ENCODE measurements around the gene IQUB.

IQUB gene

DNA sequence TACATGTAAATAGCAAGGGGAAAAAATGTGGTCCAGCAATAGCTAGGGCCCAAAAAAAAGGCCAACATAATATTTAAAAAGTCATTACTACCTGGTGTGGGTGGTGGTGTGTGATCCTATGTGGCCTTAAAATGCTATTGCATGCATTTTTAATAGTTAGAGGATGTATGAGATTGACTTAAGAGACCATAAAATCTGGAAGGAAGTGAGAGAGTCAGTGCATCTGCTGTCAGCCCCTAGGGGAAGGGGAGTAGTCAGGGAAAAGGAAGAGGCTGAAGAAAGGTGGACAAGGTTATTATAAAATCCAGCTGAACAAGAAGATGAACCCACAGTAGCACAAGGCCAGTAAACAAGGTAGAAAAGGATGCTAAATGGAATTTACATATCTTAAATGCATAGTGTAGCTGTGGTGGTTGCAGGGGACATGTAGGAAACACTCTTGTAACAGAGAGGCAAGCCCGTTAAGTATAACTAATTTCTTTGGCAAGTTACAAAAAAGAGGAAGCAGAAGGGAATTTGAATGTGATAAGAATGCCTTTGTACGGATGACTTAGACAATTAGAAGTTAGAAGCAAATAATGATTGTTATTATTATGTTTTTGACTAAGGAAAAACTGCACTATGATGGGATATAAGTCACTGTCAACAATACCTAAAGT, 35.1 kb upstream of the IQUB start:
- TF ChIP-seq, protein P1, sequence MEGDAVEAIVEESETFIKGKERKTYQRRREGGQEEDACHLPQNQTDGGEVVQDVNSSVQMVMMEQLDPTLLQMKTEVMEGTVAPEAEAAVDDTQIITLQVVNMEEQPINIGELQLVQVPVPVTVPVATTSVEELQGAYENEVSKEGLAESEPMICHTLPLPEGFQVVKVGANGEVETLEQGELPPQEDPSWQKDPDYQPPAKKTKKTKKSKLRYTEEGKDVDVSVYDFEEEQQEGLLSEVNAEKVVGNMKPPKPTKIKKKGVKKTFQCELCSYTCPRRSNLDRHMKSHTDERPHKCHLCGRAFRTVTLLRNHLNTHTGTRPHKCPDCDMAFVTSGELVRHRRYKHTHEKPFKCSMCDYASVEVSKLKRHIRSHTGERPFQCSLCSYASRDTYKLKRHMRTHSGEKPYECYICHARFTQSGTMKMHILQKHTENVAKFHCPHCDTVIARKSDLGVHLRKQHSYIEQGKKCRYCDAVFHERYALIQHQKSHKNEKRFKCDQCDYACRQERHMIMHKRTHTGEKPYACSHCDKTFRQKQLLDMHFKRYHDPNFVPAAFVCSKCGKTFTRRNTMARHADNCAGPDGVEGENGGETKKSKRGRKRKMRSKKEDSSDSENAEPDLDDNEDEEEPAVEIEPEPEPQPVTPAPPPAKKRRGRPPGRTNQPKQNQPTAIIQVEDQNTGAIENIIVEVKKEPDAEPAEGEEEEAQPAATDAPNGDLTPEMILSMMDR (IDR thresholded peaks at IDR 0.05): no peak
- no peaks in the 10 kb centered on the region for H3K27me3 ChIP-seq
- no peaks in the 10 kb centered on the region for H3K9me3 ChIP-seq
- no peaks in the 10 kb centered on the region for H3K36me3 ChIP-seq
- H3K27ac ChIP-seq: no peak overlapping the region
- no peak overlapping the region for H3K4me3 ChIP-seq (ENCODE audit: low read depth in 1 of 2, low read length in 1 of 2)
- H3K4me1 ChIP-seq (ENCODE audit: control insufficient read depth in 1 of 2, insufficient read depth in 1 of 2, low read depth in 1 of 2, low read length in 1 of 2): peaks cover 0 to 4% of the 10 kb centered on the region in 2 experiments

DNA sequence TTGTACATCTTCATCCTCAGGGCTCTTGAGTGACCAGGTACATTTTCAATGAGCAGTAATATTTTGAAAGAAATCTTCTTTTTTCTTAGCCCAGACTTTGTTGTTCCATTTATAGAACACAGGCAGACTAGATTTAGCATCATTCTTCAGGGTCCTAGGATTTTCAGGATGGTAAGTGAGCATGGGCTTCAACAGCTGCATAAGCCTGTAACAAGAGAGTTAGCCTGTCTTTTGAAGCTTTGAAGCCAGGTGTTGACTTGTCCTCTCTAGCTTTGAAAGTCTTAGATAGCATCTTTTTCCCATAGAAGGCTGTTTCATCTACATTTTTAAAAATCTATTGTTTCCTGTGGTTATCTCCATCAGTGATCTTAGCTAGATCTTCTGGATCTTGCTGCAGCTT, 27.7 kb upstream of the IQUB start:
- H3K27me3 ChIP-seq: peaks cover 30% of the 10 kb centered on the region
- H3K4me3 ChIP-seq (ENCODE audit: low read depth in 1 of 2, low read length in 1 of 2): no peak overlapping the region

DNA sequence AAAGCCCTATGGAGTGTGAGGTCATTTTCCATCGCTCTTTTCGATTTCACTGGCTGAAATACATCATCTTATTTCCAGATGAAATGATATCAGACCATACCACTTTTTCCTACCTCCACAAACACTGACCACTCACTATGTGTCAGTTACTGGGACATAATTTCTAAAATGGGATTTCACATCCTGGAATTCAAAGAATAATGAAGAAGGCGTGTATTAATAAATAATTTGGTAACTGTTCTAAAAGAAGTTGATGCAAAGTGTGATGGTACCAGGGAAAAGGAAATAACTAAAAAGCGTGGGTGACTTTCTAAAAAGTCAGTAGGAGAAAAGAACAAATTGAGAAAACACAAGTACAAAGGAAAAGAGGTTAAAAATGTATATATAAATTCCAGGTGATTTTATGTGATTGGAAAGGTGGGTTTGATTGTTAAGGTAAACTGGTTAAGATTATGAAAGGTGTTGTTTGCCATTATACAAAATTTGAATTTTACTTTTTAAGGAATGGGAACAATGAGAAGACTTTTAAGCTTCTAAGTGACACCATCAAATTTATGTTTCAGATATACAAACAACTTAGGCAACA, 24.0 kb upstream of the IQUB start:
- peak overlapping the region; percentile 64 to 74 for H3K4me3 ChIP-seq (ENCODE audit: low read depth in 1 of 2, low read length in 1 of 2)
- H3K4me1 ChIP-seq (ENCODE audit: control insufficient read depth in 1 of 2, insufficient read depth in 1 of 2, low read depth in 1 of 2, low read length in 1 of 2): peaks cover 5 to 13% of the 10 kb centered on the region in 2 experiments
- peaks cover 3% of the 10 kb centered on the region for H3K36me3 ChIP-seq
- H3K27ac ChIP-seq: peak overlapping the region; percentile 70
- peaks cover 30% of the 10 kb centered on the region for H3K27me3 ChIP-seq
- TF ChIP-seq, protein P1 (IDR thresholded peaks at IDR 0.05): no peak
- H3K9me3 ChIP-seq: no peaks in the 10 kb centered on the region

More for the DNA sequence above, 27.7 kb upstream of the IQUB start:
- no peak overlapping the region for H3K27ac ChIP-seq
- peaks cover 1 to 9% of the 10 kb centered on the region in 2 experiments for H3K4me1 ChIP-seq (ENCODE audit: control insufficient read depth in 1 of 2, insufficient read depth in 1 of 2, low read depth in 1 of 2, low read length in 1 of 2)
- H3K9me3 ChIP-seq: no peaks in the 10 kb centered on the region
- no peaks in the 10 kb centered on the region for H3K36me3 ChIP-seq
- TF ChIP-seq, protein P1 (IDR thresholded peaks at IDR 0.05): no peak

GRCh38 chr7:123557398-123558288, 23.2 kb upstream of the IQUB start, which contains the start of gene NDUFA5:
Gene NDUFA5, minus strand, starts transcription at chr7:123557818. Its CDS starts 23 bp downstream, at chr7:123557795.
- Histone ChIP-seq H3K27ac (peak within 1 kb of the TSS; percentile 70), H3K9me3 (no peaks in the 10 kb centered on the region), H3K4me3 (ENCODE audit: low read depth in 1 of 2, low read length in 1 of 2) (peak within 1 kb of the TSS; percentile 64 to 74), H3K36me3 (peaks cover 8% of the 10 kb centered on the region), H3K27me3 (peaks cover 30% of the 10 kb centered on the region), H3K4me1 (ENCODE audit: control insufficient read depth in 1 of 2, insufficient read depth in 1 of 2, low read depth in 1 of 2, low read length in 1 of 2) (peaks cover 5 to 13% of the 10 kb centered on the region in 2 experiments)
- TF ChIP-seq, protein P1 (IDR thresholded peaks at IDR 0.05): peak; percentile 8

GRCh38 chr7:123557016-123557397, 22.6 kb upstream of the IQUB start:
- Histone ChIP-seq H3K9me3 (no peaks in the 10 kb centered on the region), H3K4me3 (ENCODE audit: low read depth in 1 of 2, low read length in 1 of 2) (peak overlapping the region; percentile 64 to 74), H3K27ac (peak overlapping the region; percentile 70), H3K4me1 (ENCODE audit: control insufficient read depth in 1 of 2, insufficient read depth in 1 of 2, low read depth in 1 of 2, low read length in 1 of 2) (peaks cover 5 to 13% of the 10 kb centered on the region in 2 experiments), H3K36me3 (peaks cover 8% of the 10 kb centered on the region), H3K27me3 (peaks cover 26% of the 10 kb centered on the region)
- TF ChIP-seq, protein P1 (IDR thresholded peaks at IDR 0.05): no peak
